Thyroid gland (tissue), 4 donors: Measurements from ENCODE around the gene UBASH3A.

Experiments used
- POLR2A ChIP-seq, 2 donors: fragments of 450-650 bp; IDR thresholded peaks; one replicate each; pipeline ENCODE4 v1.6.1; 2017; ENCODE audit warnings: antibody characterized with exemption in 2 of 2, mild to moderate bottlenecking in 2 of 2, moderate library complexity in 1 of 2
- TF ChIP-seq, protein P1 (sequence below), 6 experiments: fragments of 200-600 bp in 3 of 6; fragments of 450-650 bp in 3 of 6; sonication (generic) in 3 of 6; IDR thresholded peaks; one replicate each; pipeline ENCODE4 v1.5.1; 2016 to 2019; ENCODE audit warnings: antibody characterized with exemption in 6 of 6, mild to moderate bottlenecking in 2 of 6, inconsistent platforms in 1 of 6, moderate library complexity in 1 of 6

DNA sequence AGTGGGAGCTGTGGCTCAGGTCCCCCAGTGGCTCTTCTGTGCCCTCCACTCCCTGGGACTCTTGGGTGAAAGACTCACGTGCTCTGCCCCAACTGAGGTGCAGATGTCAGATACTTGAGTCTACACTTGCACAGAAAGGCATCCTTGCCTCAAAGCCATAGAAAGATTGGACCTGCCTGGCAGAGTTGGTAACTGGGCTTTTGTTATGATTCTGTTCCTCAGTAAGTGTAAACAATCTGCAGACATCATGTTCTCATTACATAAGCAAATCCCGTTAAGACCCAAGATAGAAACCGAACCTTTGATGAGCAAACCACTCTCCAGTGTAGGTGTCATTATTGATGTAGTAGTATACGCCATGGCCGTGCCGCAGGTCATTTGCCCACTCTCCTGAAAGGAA, 82.4 kb downstream of the UBASH3A start:
- TF ChIP-seq, protein P1, sequence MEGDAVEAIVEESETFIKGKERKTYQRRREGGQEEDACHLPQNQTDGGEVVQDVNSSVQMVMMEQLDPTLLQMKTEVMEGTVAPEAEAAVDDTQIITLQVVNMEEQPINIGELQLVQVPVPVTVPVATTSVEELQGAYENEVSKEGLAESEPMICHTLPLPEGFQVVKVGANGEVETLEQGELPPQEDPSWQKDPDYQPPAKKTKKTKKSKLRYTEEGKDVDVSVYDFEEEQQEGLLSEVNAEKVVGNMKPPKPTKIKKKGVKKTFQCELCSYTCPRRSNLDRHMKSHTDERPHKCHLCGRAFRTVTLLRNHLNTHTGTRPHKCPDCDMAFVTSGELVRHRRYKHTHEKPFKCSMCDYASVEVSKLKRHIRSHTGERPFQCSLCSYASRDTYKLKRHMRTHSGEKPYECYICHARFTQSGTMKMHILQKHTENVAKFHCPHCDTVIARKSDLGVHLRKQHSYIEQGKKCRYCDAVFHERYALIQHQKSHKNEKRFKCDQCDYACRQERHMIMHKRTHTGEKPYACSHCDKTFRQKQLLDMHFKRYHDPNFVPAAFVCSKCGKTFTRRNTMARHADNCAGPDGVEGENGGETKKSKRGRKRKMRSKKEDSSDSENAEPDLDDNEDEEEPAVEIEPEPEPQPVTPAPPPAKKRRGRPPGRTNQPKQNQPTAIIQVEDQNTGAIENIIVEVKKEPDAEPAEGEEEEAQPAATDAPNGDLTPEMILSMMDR (IDR thresholded peaks at IDR 0.05) = no peak
- TF ChIP-seq POLR2A (IDR thresholded peaks at IDR 0.05) = no peak
